Upper lobe of right lung (tissue), 1 donor: Measurements from ENCODE around the gene DPPA5. TPM values are rescaled to one million over a fixed set of nuclear protein-coding genes. Genes with fewer than 3 reads are reported as not detected.
A peak's percentile ranks its signal among the peaks of the same experiment; 100 is the strongest.
"Not testable (repeated sequence)": the region's sequence is repeated elsewhere in the genome, so short reads cannot be mapped to it uniquely, and the experiment has no call there.

Experiments
- ATAC-seq: fragments of 200-7000 bp; cut with Tn5 transposase; one replicate; pipeline ENCODE4 v1.9.1; 2020; ENCODE audit warnings: mild to moderate bottlenecking, moderate library complexity
- DNase-seq: peaks from one replicate; pipeline ENCODE4 v3.0.0-alpha.2; 2020
- H3K27ac ChIP-seq: fragments of 200-600 bp; one replicate; pipeline ENCODE4 v1.8.0; 2022
- H3K27me3 ChIP-seq: fragments of 200-600 bp; one replicate; pipeline ENCODE4 v1.8.0; 2022; ENCODE audit warnings: mild to moderate bottlenecking
- H3K36me3 ChIP-seq: fragments of 200-600 bp; one replicate; pipeline ENCODE4 v1.8.0; 2022
- H3K4me1 ChIP-seq: fragments of 200-600 bp; one replicate; pipeline ENCODE4 v1.8.0; 2022
- H3K4me3 ChIP-seq: fragments of 200-600 bp; one replicate; pipeline ENCODE4 v1.8.0; 2022; ENCODE audit warnings: mild to moderate bottlenecking
- H3K9me3 ChIP-seq: fragments of 200-600 bp; one replicate; pipeline ENCODE4 v1.8.0; 2022
- intact Hi-C: fragments of 100-400 bp; cut with DNase I; formaldehyde crosslinking; loops from one replicate; pipeline ENCODE4 v1.11.0; 2022
- total RNA-seq: library from RNA; stranded (reverse); fragmentation: NEBNext Ultra II Directional; extraction: Animal tissue kit (Norgen Biotek cat#: 25700); gene quantifications from one replicate; pipeline ENCODE4 v1.2.1, GENCODE V29; 2021
- TF ChIP-seq, protein P1 (sequence below): fragments of 200-600 bp; IDR thresholded peaks from one replicate; pipeline ENCODE4 v1.8.0; 2022; ENCODE audit warnings: antibody characterized with exemption
- donor health status: DM: no; HTN: yes; CAD: no; lungs with severe emphysema.

The DPPA5 gene
- total RNA-seq, 1 donor from 2014 or later = not detected

DNA sequence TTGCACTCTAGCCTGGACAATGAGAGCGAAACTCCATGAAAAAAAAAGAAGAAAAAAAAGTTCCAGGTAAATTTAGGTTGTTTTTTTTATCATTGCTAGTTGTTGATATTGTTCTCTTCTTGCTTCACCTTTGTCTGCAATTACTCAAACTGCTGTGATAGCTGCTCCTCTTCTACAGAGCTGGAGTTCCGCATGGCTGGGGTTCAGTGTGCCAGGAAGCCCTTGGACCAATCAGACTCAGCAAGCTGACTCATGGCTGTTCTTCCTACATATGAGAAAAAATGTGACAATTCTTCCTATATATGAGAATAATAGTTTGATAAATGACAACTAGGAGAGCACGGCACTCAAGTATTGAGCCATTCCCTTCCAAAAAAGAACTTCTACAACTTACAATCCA lies 28.4 kb downstream of the DPPA5 start:
- Histone ChIP-seq H3K27ac (no peak overlapping the region), H3K27me3 (peaks cover 4% of the 10 kb centered on the region), H3K36me3 (no peaks in the 10 kb centered on the region), H3K9me3 (no peaks in the 10 kb centered on the region), H3K4me1 (no peaks in the 10 kb centered on the region), H3K4me3 (no peak overlapping the region)
- ATAC-seq (no peak), DNase-seq (no peak)
- intact Hi-C loops = no loop called here
- TF ChIP-seq, protein P1, sequence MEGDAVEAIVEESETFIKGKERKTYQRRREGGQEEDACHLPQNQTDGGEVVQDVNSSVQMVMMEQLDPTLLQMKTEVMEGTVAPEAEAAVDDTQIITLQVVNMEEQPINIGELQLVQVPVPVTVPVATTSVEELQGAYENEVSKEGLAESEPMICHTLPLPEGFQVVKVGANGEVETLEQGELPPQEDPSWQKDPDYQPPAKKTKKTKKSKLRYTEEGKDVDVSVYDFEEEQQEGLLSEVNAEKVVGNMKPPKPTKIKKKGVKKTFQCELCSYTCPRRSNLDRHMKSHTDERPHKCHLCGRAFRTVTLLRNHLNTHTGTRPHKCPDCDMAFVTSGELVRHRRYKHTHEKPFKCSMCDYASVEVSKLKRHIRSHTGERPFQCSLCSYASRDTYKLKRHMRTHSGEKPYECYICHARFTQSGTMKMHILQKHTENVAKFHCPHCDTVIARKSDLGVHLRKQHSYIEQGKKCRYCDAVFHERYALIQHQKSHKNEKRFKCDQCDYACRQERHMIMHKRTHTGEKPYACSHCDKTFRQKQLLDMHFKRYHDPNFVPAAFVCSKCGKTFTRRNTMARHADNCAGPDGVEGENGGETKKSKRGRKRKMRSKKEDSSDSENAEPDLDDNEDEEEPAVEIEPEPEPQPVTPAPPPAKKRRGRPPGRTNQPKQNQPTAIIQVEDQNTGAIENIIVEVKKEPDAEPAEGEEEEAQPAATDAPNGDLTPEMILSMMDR = no peak

DNA sequence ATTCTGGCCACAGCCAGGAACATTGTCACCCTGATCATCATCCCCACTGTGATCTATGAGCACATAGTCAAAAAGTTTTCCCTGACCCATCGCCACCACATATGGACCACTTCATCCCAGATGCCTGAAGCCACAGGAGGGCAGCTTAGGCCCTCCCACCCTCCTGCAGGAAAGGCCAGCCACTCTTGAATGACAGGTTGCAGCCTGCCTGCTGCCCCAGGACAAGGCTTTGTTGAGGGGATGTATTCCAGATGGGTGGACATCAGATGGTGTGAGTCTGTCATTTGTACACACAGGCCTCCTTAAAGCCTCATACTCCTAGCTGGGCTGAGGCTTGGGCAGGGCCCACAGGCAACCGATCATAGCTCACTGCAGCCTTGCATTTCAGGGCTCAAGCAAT lies 30.8 kb downstream of the DPPA5 start:
- H3K9me3 ChIP-seq = no peaks in the 10 kb centered on the region
- H3K4me3 ChIP-seq = no peak overlapping the region
- no peaks in the 10 kb centered on the region for H3K4me1 ChIP-seq
- H3K27me3 ChIP-seq = peaks cover 4% of the 10 kb centered on the region
- no peak overlapping the region for H3K27ac ChIP-seq
- H3K36me3 ChIP-seq = no peaks in the 10 kb centered on the region
- ATAC-seq = no peak
- intact Hi-C loops = no loop called here
- no peak for DNase-seq
- TF ChIP-seq, protein P1 = no peak

DNA sequence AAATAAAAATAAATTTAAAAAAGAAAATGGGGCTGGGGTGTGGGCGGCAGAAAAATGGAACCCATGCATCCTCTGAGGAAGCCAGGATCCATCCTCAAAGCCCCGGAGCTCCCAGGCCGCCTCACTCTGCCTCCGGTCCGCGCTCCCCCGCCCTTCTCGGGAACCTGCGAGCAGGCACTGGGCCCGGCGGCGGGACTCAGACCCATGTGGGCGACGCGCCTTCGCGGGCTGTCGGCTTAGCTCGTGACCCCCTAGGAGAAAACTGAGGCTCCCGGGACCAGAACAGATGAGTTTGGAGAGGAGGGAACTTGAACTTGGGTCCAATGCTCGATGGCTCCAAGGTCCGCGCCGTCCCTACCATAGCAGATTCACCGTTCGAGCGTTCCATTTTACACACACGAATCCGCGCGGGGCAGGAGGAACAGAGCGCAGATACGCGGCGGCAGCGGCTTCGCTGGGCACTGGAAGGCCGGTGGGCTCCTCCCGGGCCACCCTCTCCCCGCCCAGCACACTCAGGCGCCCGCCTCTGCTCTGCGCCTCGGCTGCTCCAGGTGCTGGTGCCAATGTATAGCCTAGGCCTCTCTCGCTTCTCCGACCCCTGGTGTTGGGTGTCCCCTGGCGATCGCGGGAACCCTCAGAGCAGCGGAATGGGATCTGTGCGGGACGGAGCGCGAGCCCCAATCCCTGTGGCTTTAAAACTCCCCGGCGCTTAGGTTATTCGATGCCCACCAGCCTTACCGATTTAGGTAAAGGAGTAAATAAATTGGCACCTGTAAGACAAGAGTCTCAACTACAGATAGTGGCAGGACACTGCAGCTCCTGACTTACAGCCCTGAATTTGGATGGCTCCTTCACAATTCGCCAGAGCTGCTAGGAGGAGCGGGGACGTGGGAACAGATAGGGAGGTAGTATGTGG lies 39.2 kb downstream of the DPPA5 start:
- H3K4me1 ChIP-seq = no peaks in the 10 kb centered on the region
- no peak overlapping the region for H3K27ac ChIP-seq
- H3K27me3 ChIP-seq = peaks cover 20% of the 10 kb centered on the region
- intact Hi-C loops = no loop called here
- TF ChIP-seq, protein P1 = no peak
- H3K36me3 ChIP-seq = no peaks in the 10 kb centered on the region
- H3K9me3 ChIP-seq = no peaks in the 10 kb centered on the region
- ATAC-seq (no peak), DNase-seq (no peak)
- no peak overlapping the region for H3K4me3 ChIP-seq

DNA sequence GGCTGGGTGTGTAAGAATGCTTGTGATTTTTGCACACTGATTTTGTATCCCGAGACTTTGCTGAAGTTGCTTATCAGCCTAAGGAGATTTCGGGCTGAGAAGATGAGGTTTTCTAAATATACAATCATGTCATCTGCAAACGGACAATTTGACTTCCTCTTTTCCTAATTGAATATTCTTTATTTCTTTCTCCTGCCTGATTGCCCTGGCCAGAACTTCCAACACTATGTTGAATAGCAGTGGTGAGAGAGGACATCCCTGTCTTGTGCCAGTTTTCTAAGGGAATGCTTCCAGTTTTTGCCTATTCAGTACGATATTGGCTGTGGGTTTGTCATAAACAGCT lies 43.6 kb downstream of the DPPA5 start:
- H3K36me3 ChIP-seq, ATAC-seq, H3K9me3 ChIP-seq, intact Hi-C loops, DNase-seq, H3K4me1 ChIP-seq: not testable (repeated sequence)
- Histone ChIP-seq H3K4me3 (peak overlapping the region; percentile 68), H3K27ac (peak overlapping the region; percentile 9), H3K27me3 (peaks cover 13% of the 10 kb centered on the region)

DNA sequence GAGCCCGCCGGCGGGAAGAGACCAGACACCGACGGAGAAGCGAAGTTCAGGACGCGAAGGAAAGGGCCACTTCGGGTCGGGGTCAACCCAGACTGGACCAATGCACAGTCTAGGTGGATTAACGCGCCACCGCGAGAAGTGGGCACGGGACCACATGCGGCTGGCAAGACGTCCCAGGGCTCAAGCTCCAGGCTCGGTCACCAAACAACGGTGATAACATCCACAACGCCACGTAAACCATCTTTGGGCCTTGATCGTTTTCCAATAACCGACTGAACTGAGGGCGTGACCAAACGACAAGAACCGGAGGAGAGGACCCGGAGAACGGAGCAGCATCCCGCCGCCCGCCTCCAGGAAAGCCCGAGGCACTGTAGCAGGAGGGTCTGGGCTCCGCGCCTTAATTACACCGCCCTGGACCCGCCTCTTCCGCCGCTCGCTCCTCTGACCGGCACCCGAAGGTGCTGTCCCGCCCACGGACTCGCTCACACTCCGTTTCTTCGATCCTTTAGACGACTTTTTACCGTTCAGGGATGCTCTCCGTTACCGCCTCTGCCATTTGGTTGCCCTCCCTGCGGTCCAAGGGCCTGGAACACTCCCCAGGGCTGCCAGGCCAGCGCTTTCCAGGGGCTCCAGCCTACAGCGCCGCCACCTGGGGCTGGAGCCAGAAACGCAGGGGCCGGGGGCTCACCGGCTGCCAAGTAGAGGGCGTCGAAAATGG lies 44.1 kb downstream of the DPPA5 start:
- H3K27ac ChIP-seq = peak overlapping the region; percentile 55
- ATAC-seq = peak; percentile 95
- TF ChIP-seq, protein P1 = peak; percentile 37

DNA sequence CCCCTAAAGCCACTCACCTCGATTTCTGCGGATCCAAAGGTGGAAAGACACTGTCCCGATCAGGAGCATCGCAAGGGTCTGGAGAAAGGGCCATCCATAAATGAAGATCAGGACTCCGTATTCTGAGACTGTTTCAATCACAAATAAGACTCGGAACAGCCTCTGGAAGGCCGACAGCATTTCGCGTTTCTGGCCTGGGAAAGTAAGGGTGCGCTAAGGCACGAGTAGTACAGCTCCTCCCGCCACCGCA lies 44.6 kb downstream of the DPPA5 start:
- H3K9me3 ChIP-seq = no peaks in the 10 kb centered on the region
- H3K36me3 ChIP-seq = no peaks in the 10 kb centered on the region
- peaks cover 3% of the 10 kb centered on the region for H3K27me3 ChIP-seq
- H3K4me1 ChIP-seq = no peaks in the 10 kb centered on the region
- intact Hi-C loops = no loop called here
- TF ChIP-seq, protein P1 = no peak
- no peak for ATAC-seq
- DNase-seq = no peak
- peak overlapping the region; percentile 68 for H3K4me3 ChIP-seq
- H3K27ac ChIP-seq = peak overlapping the region; percentile 55

More for the DNA sequence above, 44.1 kb downstream of the DPPA5 start:
- Histone ChIP-seq H3K27me3 (peaks cover 8% of the 10 kb centered on the region), H3K4me1 (no peaks in the 10 kb centered on the region), H3K4me3 (peak overlapping the region; percentile 68), H3K36me3 (no peaks in the 10 kb centered on the region), H3K9me3 (no peaks in the 10 kb centered on the region)
- intact Hi-C loops = no loop called here
- peak; percentile 84 for DNase-seq
